Mesenteric fat pad (tissue), 1 donor: ENCODE measurements around the gene PALLD. TPM values are rescaled to one million over a fixed set of nuclear protein-coding genes. Genes with fewer than 3 reads are reported as not detected.
"Not testable (repeated sequence)": the region's sequence is repeated elsewhere in the genome, so short reads cannot be mapped to it uniquely, and the experiment has no call there.

Experiments used
- DNase-seq: peaks from one replicate; pipeline ENCODE4 v3.0.0-alpha.2; 2020; ENCODE audit warnings: low spot score
- total RNA-seq: library from RNA; stranded (reverse); fragmentation: NEBNext Ultra II Directional; extraction: Animal tissue kit (Norgen Biotek cat#: 25700); gene quantifications from one replicate; pipeline ENCODE4 v1.2.1, GENCODE V29; 2021
- donor health status: DM: yes; HTN: yes; CAD: no.

Gene PALLD
- total RNA-seq, 1 donor from 2014 or later, result 87.9 TPM

GRCh38 chr4:168490711-168491110, 6.1 kb upstream of the PALLD start:
- no peak for DNase-seq

GRCh38 chr4:168491563-168491962, 5.3 kb upstream of the PALLD start:
- DNase-seq, result no peak

- DNase-seq, result no peak
These were observed 1.4 kb downstream of the PALLD start for GRCh38 chr4:168498251-168498650.

- DNase-seq, result no peak
These were observed 2.4 kb downstream of the PALLD start for GRCh38 chr4:168499241-168499640.

- DNase-seq, result no peak
These were observed 4.6 kb downstream of the PALLD start for GRCh38 chr4:168501407-168501806.

- no peak for DNase-seq
These were observed 6.0 kb downstream of the PALLD start for GRCh38 chr4:168502861-168503260.

GRCh38 chr4:168503652-168504362, 7.0 kb downstream of the PALLD start:
- no peak for DNase-seq

- no peak for DNase-seq
These were observed 7.7 kb downstream of the PALLD start for GRCh38 chr4:168504526-168504925.

- no peak for DNase-seq
These were observed 9.2 kb downstream of the PALLD start for GRCh38 chr4:168506014-168506413.

GRCh38 chr4:168507178-168507815, 10.4 kb downstream of the PALLD start:
- DNase-seq, result no peak

GRCh38 chr4:168508683-168509082, 11.8 kb downstream of the PALLD start:
- no peak for DNase-seq

GRCh38 chr4:168509786-168510185, 12.9 kb downstream of the PALLD start:
- no peak for DNase-seq

GRCh38 chr4:168511780-168512489, 15.1 kb downstream of the PALLD start:
- no peak for DNase-seq

GRCh38 chr4:168513826-168514225, 17.0 kb downstream of the PALLD start:
- DNase-seq, result not testable (repeated sequence)

GRCh38 chr4:168514249-168514852, 17.5 kb downstream of the PALLD start:
- no peak for DNase-seq

- DNase-seq, result no peak
These were observed 18.6 kb downstream of the PALLD start for GRCh38 chr4:168515222-168516011.

GRCh38 chr4:168516841-168517240, 20.0 kb downstream of the PALLD start:
- DNase-seq, result no peak

- DNase-seq, result no peak
These were observed 22.7 kb downstream of the PALLD start for GRCh38 chr4:168519576-168519975.

- no peak for DNase-seq
These were observed 24.9 kb downstream of the PALLD start for GRCh38 chr4:168521721-168522120.

- no peak for DNase-seq
These were observed 25.5 kb downstream of the PALLD start for GRCh38 chr4:168522356-168522755.

- no peak for DNase-seq
These were observed 26.1 kb downstream of the PALLD start for GRCh38 chr4:168522829-168523489.
